ENCODE results near the gene DDX42.

DNA sequence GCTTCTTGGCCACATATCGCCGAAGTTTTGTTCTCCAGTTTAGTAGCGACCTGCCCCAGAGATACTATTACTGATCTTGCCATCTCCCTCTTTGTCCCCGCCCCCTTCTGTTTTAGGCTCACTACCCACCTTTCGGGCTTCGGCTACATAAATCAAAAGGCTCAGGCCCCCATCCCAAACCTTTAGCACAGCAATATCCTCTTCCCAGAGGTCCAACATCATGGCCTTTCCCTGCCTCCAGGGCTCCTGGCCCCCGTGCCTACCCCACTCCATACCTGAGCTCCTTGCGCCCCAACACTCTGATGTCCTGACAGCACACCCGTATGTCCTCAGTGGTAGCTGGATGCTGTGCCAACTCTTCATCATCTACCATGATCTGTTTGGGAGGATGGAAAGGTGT, 50.4 kb downstream of the DDX42 start:
- TF ChIP-seq, protein P1, sequence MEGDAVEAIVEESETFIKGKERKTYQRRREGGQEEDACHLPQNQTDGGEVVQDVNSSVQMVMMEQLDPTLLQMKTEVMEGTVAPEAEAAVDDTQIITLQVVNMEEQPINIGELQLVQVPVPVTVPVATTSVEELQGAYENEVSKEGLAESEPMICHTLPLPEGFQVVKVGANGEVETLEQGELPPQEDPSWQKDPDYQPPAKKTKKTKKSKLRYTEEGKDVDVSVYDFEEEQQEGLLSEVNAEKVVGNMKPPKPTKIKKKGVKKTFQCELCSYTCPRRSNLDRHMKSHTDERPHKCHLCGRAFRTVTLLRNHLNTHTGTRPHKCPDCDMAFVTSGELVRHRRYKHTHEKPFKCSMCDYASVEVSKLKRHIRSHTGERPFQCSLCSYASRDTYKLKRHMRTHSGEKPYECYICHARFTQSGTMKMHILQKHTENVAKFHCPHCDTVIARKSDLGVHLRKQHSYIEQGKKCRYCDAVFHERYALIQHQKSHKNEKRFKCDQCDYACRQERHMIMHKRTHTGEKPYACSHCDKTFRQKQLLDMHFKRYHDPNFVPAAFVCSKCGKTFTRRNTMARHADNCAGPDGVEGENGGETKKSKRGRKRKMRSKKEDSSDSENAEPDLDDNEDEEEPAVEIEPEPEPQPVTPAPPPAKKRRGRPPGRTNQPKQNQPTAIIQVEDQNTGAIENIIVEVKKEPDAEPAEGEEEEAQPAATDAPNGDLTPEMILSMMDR (conservative IDR thresholded peaks at IDR 0.05; ENCODE audit: low read depth in 2 of 2): no peak
- TF ChIP-seq POLR2AphosphoS5 (IDR thresholded peaks at IDR 0.05; ENCODE audit: low read depth) (no peak), EZH2 (IDR thresholded peaks at IDR 0.05; ENCODE audit: low read depth, unreplicated experiment) (no peak), STAT1 (IDR thresholded peaks at IDR 0.05; ENCODE audit: unreplicated experiment) (no peak)
